Ovary (tissue), 3 donors: ENCODE data around the gene COL21A1.

Experiments used
- CTCF ChIP-seq, 3 donors: fragments of 450-650 bp in 2 of 3; fragments of 200-600 bp in 1 of 3; IDR thresholded peaks; one replicate each; pipeline versions ENCODE4 v1.5.1 to v1.8.0; 2016 to 2022; ENCODE audit warnings: antibody characterized with exemption in 3 of 3, mild to moderate bottlenecking in 1 of 3
- EP300 ChIP-seq: sonication (generic); formaldehyde crosslinking; IDR thresholded peaks from one replicate; pipeline ENCODE4 v1.6.1; 2017; ENCODE audit warnings: antibody characterized with exemption
- POLR2A ChIP-seq: fragments of 450-650 bp; IDR thresholded peaks from one replicate; pipeline ENCODE4 v1.6.1; 2017; ENCODE audit warnings: antibody characterized with exemption, mild to moderate bottlenecking, moderate library complexity
- donor health status: DM: no; HTN: no; CAD: no.

GRCh38 chr6:56043076-56043475, 204.3 kb downstream of the COL21A1 start:
- TF ChIP-seq CTCF (IDR thresholded peaks at IDR 0.05) (no peak), POLR2A (no peak), EP300 (no peak)
